ENCODE measurements around the gene CYSRT1. TPM values are rescaled to one million over a fixed set of nuclear protein-coding genes. Genes with fewer than 3 reads are reported as not detected.
A peak's percentile ranks its signal among the peaks of the same experiment; 100 is the strongest.

The CYSRT1 gene
- polyA plus RNA-seq, 1 donor (not counting 4 experiments of a cell fraction or from before 2014, with no cell fraction given): 0.80 TPM

DNA sequence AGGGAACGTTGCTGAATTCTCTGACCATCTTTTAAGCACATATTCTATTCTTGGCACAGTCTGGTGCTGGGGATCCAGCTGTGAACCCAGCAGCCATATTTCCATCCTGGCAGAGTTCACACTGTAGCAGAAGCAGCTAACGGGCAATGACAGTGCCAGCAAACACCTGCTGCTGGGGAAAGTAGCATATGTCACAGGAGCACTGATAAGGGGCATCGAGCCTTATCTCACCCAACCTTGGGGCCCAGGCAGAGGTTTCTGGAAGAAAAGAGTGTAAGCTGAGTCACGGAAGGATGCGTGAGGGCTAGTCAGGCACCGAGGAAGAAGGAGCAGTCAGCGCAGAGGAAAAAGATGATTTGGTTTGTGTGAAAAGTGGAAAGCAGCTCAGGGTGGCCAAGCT lies 18.4 kb upstream of the CYSRT1 start:
- H3K4me2 ChIP-seq (ENCODE audit: control insufficient read depth, extremely low read depth, insufficient read depth, low read depth, low read length): peak overlapping the region; percentile 100
- H3K9me3 ChIP-seq (ENCODE audit: control insufficient read depth, low read depth, low read length): no peaks in the 10 kb centered on the region
- peak overlapping the region; percentile 83 for H3K27ac ChIP-seq (ENCODE audit: control insufficient read depth, insufficient read depth, low read length)
- no peaks in the 10 kb centered on the region for H3K27me3 ChIP-seq (ENCODE audit: control insufficient read depth, extremely low read depth, insufficient read depth, low read length)
- no peak for FAIRE-seq
- no peaks in the 10 kb centered on the region for H4K20me1 ChIP-seq (ENCODE audit: control insufficient read depth, extremely low read depth, insufficient read depth, low read length)
- H3K36me3 ChIP-seq (ENCODE audit: control insufficient read depth in 2 of 2, extremely low read depth in 1 of 2, insufficient read depth in 2 of 2, low read length in 2 of 2): peaks cover 5 to 11% of the 10 kb centered on the region in 2 experiments
- DNase-seq (ENCODE audit: low read depth, low spot score): no peak
- TF ChIP-seq EZH2 (IDR thresholded peaks at IDR 0.05; ENCODE audit: low read length): no peak
- TF ChIP-seq, protein P1, sequence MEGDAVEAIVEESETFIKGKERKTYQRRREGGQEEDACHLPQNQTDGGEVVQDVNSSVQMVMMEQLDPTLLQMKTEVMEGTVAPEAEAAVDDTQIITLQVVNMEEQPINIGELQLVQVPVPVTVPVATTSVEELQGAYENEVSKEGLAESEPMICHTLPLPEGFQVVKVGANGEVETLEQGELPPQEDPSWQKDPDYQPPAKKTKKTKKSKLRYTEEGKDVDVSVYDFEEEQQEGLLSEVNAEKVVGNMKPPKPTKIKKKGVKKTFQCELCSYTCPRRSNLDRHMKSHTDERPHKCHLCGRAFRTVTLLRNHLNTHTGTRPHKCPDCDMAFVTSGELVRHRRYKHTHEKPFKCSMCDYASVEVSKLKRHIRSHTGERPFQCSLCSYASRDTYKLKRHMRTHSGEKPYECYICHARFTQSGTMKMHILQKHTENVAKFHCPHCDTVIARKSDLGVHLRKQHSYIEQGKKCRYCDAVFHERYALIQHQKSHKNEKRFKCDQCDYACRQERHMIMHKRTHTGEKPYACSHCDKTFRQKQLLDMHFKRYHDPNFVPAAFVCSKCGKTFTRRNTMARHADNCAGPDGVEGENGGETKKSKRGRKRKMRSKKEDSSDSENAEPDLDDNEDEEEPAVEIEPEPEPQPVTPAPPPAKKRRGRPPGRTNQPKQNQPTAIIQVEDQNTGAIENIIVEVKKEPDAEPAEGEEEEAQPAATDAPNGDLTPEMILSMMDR (optimal IDR thresholded peaks at IDR 0.05 in 1 of 3, IDR thresholded peaks at IDR 0.05 in 1 of 3, conservative IDR thresholded peaks at IDR 0.05 in 1 of 3; ENCODE audit: extremely low read depth in 1 of 3, insufficient read depth in 2 of 3, low read length in 3 of 3): no peak
- H3K9me1 ChIP-seq (ENCODE audit: control insufficient read depth, extremely low read depth, insufficient read depth, low read length): no peaks in the 10 kb centered on the region
- dilution Hi-C loops (cut with MboI; ENCODE audit: extremely low pct_ligation_motif_present, low sequenced_read_pairs): no loop called here
- H3K79me2 ChIP-seq (ENCODE audit: control insufficient read depth, insufficient read depth, low read length): peaks cover 51% of the 10 kb centered on the region
- peak overlapping the region; percentile 93 to 97 (median 96) for H3K4me3 ChIP-seq (ENCODE audit: control insufficient read depth in 2 of 3, extremely low read depth in 1 of 3, insufficient read depth in 2 of 3, low read depth in 1 of 3, low read length in 3 of 3)
- H3K9ac ChIP-seq (ENCODE audit: control insufficient read depth, extremely low read depth, insufficient read depth, low read length): peak overlapping the region; percentile 93
- no peak overlapping the region for H2AFZ ChIP-seq (ENCODE audit: control insufficient read depth, low read length)
- peaks cover 24% of the 10 kb centered on the region for H3K4me1 ChIP-seq (ENCODE audit: control insufficient read depth, extremely low read depth, insufficient read depth, low read length)

DNA sequence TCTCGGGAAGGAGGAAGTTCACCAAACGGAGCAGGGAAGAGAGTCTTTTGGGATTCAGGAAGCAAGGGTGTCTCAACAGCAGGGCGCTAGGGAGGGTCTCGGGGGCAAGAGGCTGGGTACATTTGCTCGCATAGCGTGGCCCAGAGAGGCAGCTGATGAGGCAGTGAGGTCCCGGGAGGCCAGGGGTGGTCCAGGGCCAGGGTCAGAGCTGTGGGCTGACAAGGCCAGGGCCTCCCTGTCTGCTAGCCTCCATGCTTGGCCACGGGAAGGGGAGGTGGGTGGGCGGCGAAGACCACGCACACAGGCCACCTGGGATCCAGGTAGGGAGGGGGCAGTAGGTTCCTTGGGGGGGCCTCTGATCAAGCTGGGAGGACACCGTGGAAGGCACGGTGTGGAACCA lies 13.4 kb upstream of the CYSRT1 start:
- no peak for DNase-seq (ENCODE audit: low read depth, low spot score)
- TF ChIP-seq, protein P1 (optimal IDR thresholded peaks at IDR 0.05 in 1 of 3, IDR thresholded peaks at IDR 0.05 in 1 of 3, conservative IDR thresholded peaks at IDR 0.05 in 1 of 3; ENCODE audit: extremely low read depth in 1 of 3, insufficient read depth in 2 of 3, low read length in 3 of 3): no peak
- no peak for TF ChIP-seq EZH2 (IDR thresholded peaks at IDR 0.05; ENCODE audit: low read length)
- Histone ChIP-seq H2AFZ (ENCODE audit: control insufficient read depth, low read length) (no peak overlapping the region), H3K9me1 (ENCODE audit: control insufficient read depth, extremely low read depth, insufficient read depth, low read length) (no peaks in the 10 kb centered on the region), H3K36me3 (ENCODE audit: control insufficient read depth in 2 of 2, extremely low read depth in 1 of 2, insufficient read depth in 2 of 2, low read length in 2 of 2) (peaks cover 8 to 28% of the 10 kb centered on the region in 2 experiments), H3K9ac (ENCODE audit: control insufficient read depth, extremely low read depth, insufficient read depth, low read length) (no peak overlapping the region), H4K20me1 (ENCODE audit: control insufficient read depth, extremely low read depth, insufficient read depth, low read length) (no peaks in the 10 kb centered on the region), H3K27ac (ENCODE audit: control insufficient read depth, insufficient read depth, low read length) (no peak overlapping the region), H3K4me1 (ENCODE audit: control insufficient read depth, extremely low read depth, insufficient read depth, low read length) (peaks cover 5% of the 10 kb centered on the region), H3K4me3 (ENCODE audit: control insufficient read depth in 2 of 3, extremely low read depth in 1 of 3, insufficient read depth in 2 of 3, low read depth in 1 of 3, low read length in 3 of 3) (no peak overlapping the region), H3K9me3 (ENCODE audit: control insufficient read depth, low read depth, low read length) (no peaks in the 10 kb centered on the region), H3K79me2 (ENCODE audit: control insufficient read depth, insufficient read depth, low read length) (peaks cover 10% of the 10 kb centered on the region), H3K27me3 (ENCODE audit: control insufficient read depth, extremely low read depth, insufficient read depth, low read length) (no peaks in the 10 kb centered on the region), H3K4me2 (ENCODE audit: control insufficient read depth, extremely low read depth, insufficient read depth, low read depth, low read length) (no peak overlapping the region)
- no peak for FAIRE-seq
- dilution Hi-C loops (cut with MboI; ENCODE audit: extremely low pct_ligation_motif_present, low sequenced_read_pairs): no loop called here
